ENCODE measurements around the gene SPIRE1. TPM values are rescaled to one million over a fixed set of nuclear protein-coding genes. Genes with fewer than 3 reads are reported as not detected.

Gene SPIRE1
- total RNA-seq, 1 experiment from 2014 or later = 26.1 TPM

DNA sequence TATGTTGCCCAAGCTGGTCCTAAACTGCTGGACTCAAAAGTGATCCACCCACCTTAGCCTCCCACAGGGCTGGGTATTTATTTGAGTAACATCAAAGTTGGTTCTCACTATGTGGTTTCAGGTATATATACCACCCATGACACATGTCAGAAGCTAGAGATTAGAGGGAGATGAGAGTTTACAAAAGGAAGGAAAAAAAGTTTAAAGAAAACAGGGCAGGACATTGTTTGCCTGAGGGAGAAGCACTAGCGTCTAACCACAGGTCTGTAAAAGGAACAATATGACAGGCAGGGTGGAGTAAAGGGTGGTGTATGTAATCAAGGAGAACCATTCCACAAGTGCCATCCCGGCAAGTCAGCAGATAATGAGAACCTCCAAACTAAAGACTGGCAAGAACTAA lies 36.1 kb upstream of the SPIRE1 start:
- Histone ChIP-seq H3F3A (ENCODE audit: insufficient read depth, low read depth) (peaks cover 5% of the 10 kb centered on the region), H2AFZ (no peak overlapping the region), H3K4me3 (no peak overlapping the region), H3K9me2 (ENCODE audit: insufficient read depth) (no peaks in the 10 kb centered on the region), H3K27me3 (ENCODE audit: insufficient read depth, low read depth) (no peaks in the 10 kb centered on the region), H3K27ac (no peak overlapping the region), H3K79me2 (ENCODE audit: low read depth) (peaks cover 8% of the 10 kb centered on the region; the same call in 1 of the 2 replicates), H3K4me2 (no peak overlapping the region), H4K20me1 (ENCODE audit: insufficient read depth) (peaks cover 3% of the 10 kb centered on the region; the same call in 1 of the 2 replicates), H3K36me3 (ENCODE audit: low read depth) (peaks cover 8% of the 10 kb centered on the region), H3K9me3 (ENCODE audit: insufficient read depth, low read depth) (no peaks in the 10 kb centered on the region), H3K4me1 (replicated peaks; ENCODE audit: insufficient read depth) (no peaks in the 10 kb centered on the region)
- TF ChIP-seq, protein P1, sequence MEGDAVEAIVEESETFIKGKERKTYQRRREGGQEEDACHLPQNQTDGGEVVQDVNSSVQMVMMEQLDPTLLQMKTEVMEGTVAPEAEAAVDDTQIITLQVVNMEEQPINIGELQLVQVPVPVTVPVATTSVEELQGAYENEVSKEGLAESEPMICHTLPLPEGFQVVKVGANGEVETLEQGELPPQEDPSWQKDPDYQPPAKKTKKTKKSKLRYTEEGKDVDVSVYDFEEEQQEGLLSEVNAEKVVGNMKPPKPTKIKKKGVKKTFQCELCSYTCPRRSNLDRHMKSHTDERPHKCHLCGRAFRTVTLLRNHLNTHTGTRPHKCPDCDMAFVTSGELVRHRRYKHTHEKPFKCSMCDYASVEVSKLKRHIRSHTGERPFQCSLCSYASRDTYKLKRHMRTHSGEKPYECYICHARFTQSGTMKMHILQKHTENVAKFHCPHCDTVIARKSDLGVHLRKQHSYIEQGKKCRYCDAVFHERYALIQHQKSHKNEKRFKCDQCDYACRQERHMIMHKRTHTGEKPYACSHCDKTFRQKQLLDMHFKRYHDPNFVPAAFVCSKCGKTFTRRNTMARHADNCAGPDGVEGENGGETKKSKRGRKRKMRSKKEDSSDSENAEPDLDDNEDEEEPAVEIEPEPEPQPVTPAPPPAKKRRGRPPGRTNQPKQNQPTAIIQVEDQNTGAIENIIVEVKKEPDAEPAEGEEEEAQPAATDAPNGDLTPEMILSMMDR (conservative IDR thresholded peaks at IDR 0.05) = no peak
- no peak for TF ChIP-seq EZH2 (IDR thresholded peaks at IDR 0.05; ENCODE audit: low read depth)
- CTCF ChIA-PET = no interaction called here
- DNase-seq = peak; percentile 26 to 35
- intact Hi-C loops (cut with micrococcal nuclease; ENCODE audit: unreplicated experiment) = no loop called here
- POLR2A ChIA-PET (ENCODE audit: unreplicated experiment) = interaction anchor here (0.6 to 0.9 kb wide), 3 partner anchors 31 to 334 kb away, joined by 3 to 7 read pairs (median 3); no protein-coding TSS in a partner anchor
- no TSS peak for BruUV-seq (replicated peaks)

DNA sequence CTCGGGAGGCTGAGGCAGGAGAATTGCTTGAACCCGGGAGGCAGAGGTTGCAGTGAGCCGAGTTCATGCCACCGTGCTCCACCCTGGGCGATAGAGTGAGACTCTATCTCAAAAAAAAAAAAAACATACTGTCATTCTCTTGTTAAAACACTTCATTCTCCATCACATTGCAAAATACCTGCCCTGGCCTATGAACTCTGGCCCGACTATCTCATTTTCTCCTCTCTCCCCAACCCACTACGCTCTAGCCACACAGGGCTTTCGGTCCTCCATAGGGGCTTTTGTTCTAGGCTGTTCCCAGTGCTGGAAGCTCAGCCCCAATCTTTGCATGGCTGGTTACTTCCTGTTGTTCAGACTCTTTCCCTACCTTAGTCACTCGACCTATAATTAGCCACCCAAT lies 34.3 kb upstream of the SPIRE1 start:
- H4K20me1 ChIP-seq (ENCODE audit: insufficient read depth) = no peaks in the 10 kb centered on the region
- no peak for DNase-seq
- H3K27ac ChIP-seq = no peak overlapping the region
- H3K4me2 ChIP-seq = no peak overlapping the region
- H3K4me3 ChIP-seq = no peak overlapping the region
- no peak overlapping the region for H2AFZ ChIP-seq
- no TSS peak for BruUV-seq (replicated peaks)
- H3K4me1 ChIP-seq (replicated peaks; ENCODE audit: insufficient read depth) = no peaks in the 10 kb centered on the region
- intact Hi-C loops (cut with micrococcal nuclease; ENCODE audit: unreplicated experiment) = no loop called here
- no peaks in the 10 kb centered on the region for H3K27me3 ChIP-seq (ENCODE audit: insufficient read depth, low read depth)
- H3K79me2 ChIP-seq (ENCODE audit: low read depth) = no peaks in the 10 kb centered on the region
- no peaks in the 10 kb centered on the region for H3K9me3 ChIP-seq (ENCODE audit: insufficient read depth, low read depth)
- TF ChIP-seq EZH2 (IDR thresholded peaks at IDR 0.05; ENCODE audit: low read depth) = no peak
- TF ChIP-seq, protein P1 (conservative IDR thresholded peaks at IDR 0.05) = no peak
- H3K9me2 ChIP-seq (ENCODE audit: insufficient read depth) = no peaks in the 10 kb centered on the region
- peaks cover 5% of the 10 kb centered on the region for H3F3A ChIP-seq (ENCODE audit: insufficient read depth, low read depth)
- ChIA-PET CTCF (interaction anchor here (0.7 kb wide), 1 partner anchor 17 kb away, joined by 3 read pairs; no protein-coding TSS in a partner anchor), POLR2A (ENCODE audit: unreplicated experiment) (no interaction called here)
- no peaks in the 10 kb centered on the region for H3K36me3 ChIP-seq (ENCODE audit: low read depth)

DNA sequence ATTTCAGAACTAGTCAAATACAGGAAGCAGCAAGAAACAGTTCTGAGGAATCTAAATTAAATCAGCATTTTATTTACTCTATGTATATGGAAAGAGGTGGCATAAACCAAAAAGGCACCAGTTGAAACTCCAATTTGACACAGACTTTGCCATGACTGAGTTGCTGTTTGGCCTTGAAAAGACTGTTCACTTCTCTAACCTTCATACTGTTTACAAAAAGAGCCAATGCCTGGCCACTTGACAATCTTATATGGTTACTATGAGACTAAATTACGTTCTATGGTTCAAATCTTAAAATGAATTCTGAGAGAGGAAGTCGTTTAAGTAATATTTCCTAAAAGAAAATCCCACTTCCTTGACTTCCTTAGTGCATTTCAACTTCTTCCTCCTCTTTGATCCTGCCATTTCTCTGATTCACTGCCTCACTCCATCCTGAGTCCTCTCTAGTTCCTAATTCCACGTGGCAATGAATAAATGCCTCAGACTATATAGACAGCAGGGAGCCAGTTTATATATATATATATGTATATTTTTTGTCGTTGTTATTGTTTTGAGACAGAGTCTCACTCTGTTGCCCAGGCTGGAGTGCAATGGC lies 31.4 kb upstream of the SPIRE1 start:
- Histone ChIP-seq H3K27ac (no peak overlapping the region), H3K9me3 (ENCODE audit: insufficient read depth, low read depth) (no peaks in the 10 kb centered on the region), H4K20me1 (ENCODE audit: insufficient read depth) (no peaks in the 10 kb centered on the region), H3K4me2 (no peak overlapping the region), H3K9me2 (ENCODE audit: insufficient read depth) (no peaks in the 10 kb centered on the region), H3K4me1 (replicated peaks; ENCODE audit: insufficient read depth) (no peaks in the 10 kb centered on the region), H2AFZ (no peak overlapping the region), H3K36me3 (ENCODE audit: low read depth) (no peaks in the 10 kb centered on the region), H3K4me3 (no peak overlapping the region), H3K79me2 (ENCODE audit: low read depth) (no peaks in the 10 kb centered on the region), H3F3A (ENCODE audit: insufficient read depth, low read depth) (peaks cover 6% of the 10 kb centered on the region; the same call in 1 of the 2 replicates), H3K27me3 (ENCODE audit: insufficient read depth, low read depth) (no peaks in the 10 kb centered on the region)
- intact Hi-C loops (cut with micrococcal nuclease; ENCODE audit: unreplicated experiment) = no loop called here
- ChIA-PET CTCF (no interaction called here), POLR2A (ENCODE audit: unreplicated experiment) (no interaction called here)
- no peak for TF ChIP-seq EZH2 (IDR thresholded peaks at IDR 0.05; ENCODE audit: low read depth)
- TF ChIP-seq, protein P1 (conservative IDR thresholded peaks at IDR 0.05) = no peak
- BruUV-seq (replicated peaks) = no TSS peak
- no peak for DNase-seq

All from PC-9 (cell line).